GM18907 (cell line): ENCODE results near the gene APLN.

Experiments used
- ATAC-seq: cut with Tn5 transposase; IDR thresholded peaks from one replicate; pipeline ENCODE4 v1.9.1; 2021; ENCODE audit warnings: mild to moderate bottlenecking, moderate library complexity; ENCODE audit not compliant: unreplicated experiment

APLN gene

GRCh38 chrX:129654652-129655546 lies at the start of gene APLN:
Gene APLN (minus strand): TSS chrX:129654956. CDS start chrX:129654630, 326 bp downstream.
- ATAC-seq: no peak

- ATAC-seq: no peak
Observed at GRCh38 chrX:129704491-129704890, 49.7 kb upstream of the APLN start.

- ATAC-seq: no peak
Observed at GRCh38 chrX:129701624-129702069, 46.9 kb upstream of the APLN start.

GRCh38 chrX:129700536-129700935 lies 45.8 kb upstream of the APLN start:
- no peak for ATAC-seq

GRCh38 chrX:129698150-129698549 lies 43.4 kb upstream of the APLN start:
- ATAC-seq: no peak

GRCh38 chrX:129697204-129697829 lies 42.6 kb upstream of the APLN start:
- ATAC-seq: no peak

- no peak for ATAC-seq
Observed at GRCh38 chrX:129696463-129697155, 41.9 kb upstream of the APLN start.

GRCh38 chrX:129695937-129696336 lies 41.2 kb upstream of the APLN start:
- no peak for ATAC-seq

GRCh38 chrX:129695535-129695934 lies 40.8 kb upstream of the APLN start:
- no peak for ATAC-seq

GRCh38 chrX:129694805-129695204 lies 40.0 kb upstream of the APLN start:
- no peak for ATAC-seq

- ATAC-seq: no peak
Observed at GRCh38 chrX:129693354-129693753, 38.6 kb upstream of the APLN start.

GRCh38 chrX:129690435-129690834 lies 35.7 kb upstream of the APLN start:
- ATAC-seq: no peak

- ATAC-seq: no peak
Observed at GRCh38 chrX:129689796-129690195, 35.0 kb upstream of the APLN start.

- no peak for ATAC-seq
Observed at GRCh38 chrX:129688097-129688496, 33.3 kb upstream of the APLN start.

- ATAC-seq: no peak
Observed at GRCh38 chrX:129686422-129686948, 31.7 kb upstream of the APLN start.

- no peak for ATAC-seq
Observed at GRCh38 chrX:129682979-129683378, 28.2 kb upstream of the APLN start.

- ATAC-seq: no peak
Observed at GRCh38 chrX:129679901-129680300, 25.1 kb upstream of the APLN start.

GRCh38 chrX:129678614-129679195 lies 23.9 kb upstream of the APLN start:
- peak; percentile 37 for ATAC-seq

- ATAC-seq: no peak
Observed at GRCh38 chrX:129667412-129667811, 12.7 kb upstream of the APLN start.

- no peak for ATAC-seq
Observed at GRCh38 chrX:129665916-129666644, 11.3 kb upstream of the APLN start.
